Stimulated activated CD4-positive, alpha-beta T cell treated with anti-CD3 and anti-CD28 coated beads, Interleukin-2, amount 100 ng/mL, for 24 hours (primary cell): Measurements from ENCODE around the gene MYL2.

Source experiments
- DNase-seq, 2 donors: peaks; one replicate each; pipeline ENCODE4 v3.0.0-alpha.2; 2020

The MYL2 gene

DNA sequence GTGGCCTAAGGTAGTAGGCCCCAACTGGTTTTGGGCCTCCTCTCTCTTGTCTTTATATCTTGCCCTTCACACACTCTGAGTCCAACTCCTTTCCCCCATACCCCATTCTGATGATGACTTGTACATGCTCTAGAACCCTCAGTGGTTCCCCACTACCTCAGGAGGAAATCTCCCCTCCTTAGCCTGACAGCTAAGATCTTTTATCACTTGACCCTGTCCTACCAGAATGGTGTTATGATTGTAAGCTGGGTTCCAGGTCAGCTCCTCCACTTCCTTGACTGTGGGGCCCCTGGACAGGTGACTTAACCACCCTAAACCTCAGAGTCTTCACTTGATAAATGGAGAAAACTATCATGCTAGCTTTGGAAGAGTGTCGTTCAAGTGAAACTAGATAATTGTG is 9.4 kb upstream of the MYL2 start:
- no peak for DNase-seq

DNA sequence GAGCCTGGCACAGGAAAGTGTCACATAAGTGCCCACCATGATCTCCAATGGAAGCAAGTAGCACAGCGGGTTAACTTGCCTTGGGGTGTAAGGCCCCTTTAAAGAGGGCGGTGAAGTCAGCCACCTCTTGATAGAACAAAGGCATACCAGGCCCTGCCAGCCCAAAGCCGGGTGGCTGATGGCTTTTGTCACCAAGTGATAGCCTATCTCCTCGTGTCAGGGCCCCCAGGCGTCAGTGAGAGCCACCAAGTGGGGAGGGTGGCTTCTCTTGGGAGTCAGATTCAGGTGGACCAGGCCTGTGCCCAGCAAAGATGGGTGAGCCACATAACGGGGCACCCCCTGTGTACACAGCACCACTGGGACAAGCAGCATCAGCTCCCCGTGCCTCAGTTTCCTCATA is 8.3 kb upstream of the MYL2 start:
- no peak for DNase-seq

GRCh38 chr12:110927546-110927945 is 7.2 kb upstream of the MYL2 start:
- no peak for DNase-seq

GRCh38 chr12:110923692-110924334 is 3.4 kb upstream of the MYL2 start:
- no peak for DNase-seq

GRCh38 chr12:110923192-110923591 is 2.8 kb upstream of the MYL2 start:
- DNase-seq = no peak

DNA sequence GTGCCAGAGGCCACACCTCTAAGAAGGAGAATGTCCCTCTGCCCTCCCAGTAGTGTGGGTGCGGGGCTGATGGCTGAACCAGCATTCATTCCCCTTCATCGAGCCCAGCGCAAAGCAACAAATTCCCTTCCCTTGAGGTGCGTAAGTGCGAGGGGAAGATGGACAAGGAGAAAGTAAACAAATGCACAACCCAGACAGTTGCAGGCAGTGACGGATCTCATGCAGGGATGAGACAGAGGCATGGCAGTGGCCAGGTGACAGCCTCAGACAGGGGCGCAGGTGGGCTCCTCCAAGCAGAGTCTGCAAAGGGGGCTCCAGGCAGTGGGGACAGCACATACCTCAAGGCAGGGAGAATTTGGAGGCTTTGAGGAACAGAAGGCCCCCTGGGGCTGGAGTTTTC is 2.3 kb upstream of the MYL2 start:
- no peak for DNase-seq

DNA sequence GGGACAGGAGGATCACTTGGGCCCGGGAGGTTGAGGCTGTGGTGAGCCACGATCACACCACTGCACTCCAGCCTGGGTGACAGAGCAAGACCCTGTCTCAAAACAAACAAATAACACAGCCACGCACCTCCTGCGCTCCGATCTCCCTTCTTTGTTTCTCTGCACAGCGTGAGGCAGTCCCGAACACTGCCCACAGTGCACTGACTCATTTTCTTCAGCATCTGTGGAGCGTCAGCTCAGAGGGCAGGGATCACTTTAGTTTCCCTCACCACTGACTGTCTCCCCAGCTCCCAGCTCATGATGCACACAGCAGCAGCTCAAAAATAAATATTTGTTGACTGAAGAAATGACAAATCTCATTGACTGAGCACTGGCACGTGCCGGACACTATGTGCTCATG is 883 bp upstream of the MYL2 start:
- DNase-seq = no peak

- DNase-seq = no peak
These were observed 659 bp downstream of the MYL2 start for GRCh38 chr12:110919720-110920119.

GRCh38 chr12:110917961-110918360 is 2.4 kb downstream of the MYL2 start:
- no peak for DNase-seq

GRCh38 chr12:110917467-110917866 is 2.9 kb downstream of the MYL2 start:
- no peak for DNase-seq

GRCh38 chr12:110916295-110916875 is 4.0 kb downstream of the MYL2 start:
- DNase-seq = no peak

GRCh38 chr12:110913119-110914056 is 7.0 kb downstream of the MYL2 start:
- no peak for DNase-seq

DNA sequence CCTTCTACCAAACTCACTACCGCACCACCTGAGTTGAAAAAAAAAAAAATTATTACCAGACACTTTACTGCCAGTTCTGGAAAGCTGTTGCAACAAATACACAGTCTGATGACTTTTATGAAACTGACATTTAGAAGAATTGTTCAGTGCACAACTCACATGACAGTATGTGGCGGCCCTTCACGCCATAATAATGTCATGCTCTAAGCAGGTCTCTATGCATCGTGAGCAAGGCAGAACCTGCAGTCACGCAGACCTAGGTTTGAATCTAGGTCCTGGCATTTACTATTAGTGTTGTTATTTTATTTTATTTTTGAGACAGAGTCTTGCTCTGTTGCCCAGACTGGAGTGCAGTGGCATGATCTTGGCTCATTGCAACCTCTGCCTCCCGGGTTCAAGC is 8.1 kb downstream of the MYL2 start:
- DNase-seq = no peak

DNA sequence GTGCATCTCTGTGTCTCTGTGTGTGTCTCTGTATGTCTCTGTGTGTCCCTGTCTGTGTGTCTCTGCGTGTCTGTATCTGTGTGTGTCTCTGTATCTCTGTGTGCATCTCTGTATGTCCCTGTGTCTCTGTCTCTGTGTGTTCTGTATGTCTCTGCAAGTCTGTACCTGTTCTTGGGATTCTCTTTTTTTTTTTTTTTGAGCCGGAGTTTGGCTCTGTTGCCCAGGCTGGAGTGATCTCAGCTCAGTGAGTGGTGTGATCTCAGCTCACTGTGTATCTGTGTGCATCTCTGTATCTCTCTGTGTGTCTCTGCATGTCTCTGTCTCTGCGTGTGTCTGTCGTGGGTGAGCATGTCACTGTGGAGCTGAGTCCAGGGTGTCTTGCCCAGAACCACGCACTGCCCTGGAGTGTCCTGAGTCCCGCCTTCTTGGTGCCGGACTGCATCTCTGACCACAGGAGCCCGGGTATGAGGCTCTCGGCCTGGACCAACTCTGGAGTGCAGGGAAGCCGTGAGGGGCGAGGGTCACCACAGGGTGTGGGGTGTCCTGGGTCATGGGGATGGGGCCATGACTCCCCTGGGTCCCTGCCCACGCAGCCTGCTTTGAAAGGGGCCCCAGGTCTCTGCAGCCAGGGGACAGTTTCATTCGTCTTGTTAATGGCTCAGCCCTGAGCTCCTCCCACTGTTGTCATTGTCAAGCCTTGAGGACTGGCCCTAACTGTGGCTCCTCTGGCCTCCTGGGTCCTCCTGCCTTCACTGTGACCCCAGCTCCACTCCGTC is 11.8 kb downstream of the MYL2 start:
- DNase-seq = no peak

DNA sequence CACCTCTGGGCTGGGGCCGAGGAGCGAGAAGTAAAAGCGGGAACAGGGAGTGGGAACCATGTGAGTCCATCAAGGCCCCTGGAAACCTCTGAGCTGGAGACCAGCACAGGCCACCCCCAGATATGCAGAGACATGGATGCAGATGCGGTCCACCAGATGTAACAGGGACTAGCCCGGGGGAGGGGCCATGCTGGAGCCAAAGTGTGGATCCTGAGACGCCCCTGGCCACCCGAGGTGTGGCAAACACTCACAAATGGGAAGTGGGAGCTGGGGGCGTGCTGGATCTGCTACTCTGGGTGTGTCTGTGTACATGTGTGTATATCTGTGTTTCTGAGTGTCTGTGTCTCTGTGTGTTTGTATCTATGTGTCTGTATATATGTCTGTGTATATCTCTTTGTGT is 12.8 kb downstream of the MYL2 start:
- no peak for DNase-seq

DNA sequence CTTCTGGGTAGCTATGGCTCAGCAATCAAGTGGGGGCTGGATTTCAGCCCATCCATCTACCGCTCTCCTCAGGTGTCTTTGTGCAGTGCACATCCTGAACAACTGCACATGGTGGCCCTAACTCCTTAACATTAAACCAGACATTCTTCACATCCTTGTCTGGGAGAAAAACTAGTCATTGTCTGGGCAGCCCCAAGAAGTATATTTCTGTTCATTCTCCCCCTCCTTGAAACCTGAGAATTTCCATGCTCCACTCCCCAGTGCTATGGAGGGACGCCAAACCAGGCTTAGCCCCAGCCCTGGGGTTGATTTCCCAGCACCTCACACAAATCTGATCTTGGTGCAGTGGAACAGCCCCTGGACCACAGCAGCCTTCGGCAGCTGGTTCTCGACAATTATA is 13.4 kb downstream of the MYL2 start:
- no peak for DNase-seq

- no peak for DNase-seq
These were observed 13.9 kb downstream of the MYL2 start for GRCh38 chr12:110906516-110906915.

GRCh38 chr12:110906083-110906482 is 14.3 kb downstream of the MYL2 start:
- no peak for DNase-seq

GRCh38 chr12:110903511-110903910 is 16.9 kb downstream of the MYL2 start:
- no peak for DNase-seq

DNA sequence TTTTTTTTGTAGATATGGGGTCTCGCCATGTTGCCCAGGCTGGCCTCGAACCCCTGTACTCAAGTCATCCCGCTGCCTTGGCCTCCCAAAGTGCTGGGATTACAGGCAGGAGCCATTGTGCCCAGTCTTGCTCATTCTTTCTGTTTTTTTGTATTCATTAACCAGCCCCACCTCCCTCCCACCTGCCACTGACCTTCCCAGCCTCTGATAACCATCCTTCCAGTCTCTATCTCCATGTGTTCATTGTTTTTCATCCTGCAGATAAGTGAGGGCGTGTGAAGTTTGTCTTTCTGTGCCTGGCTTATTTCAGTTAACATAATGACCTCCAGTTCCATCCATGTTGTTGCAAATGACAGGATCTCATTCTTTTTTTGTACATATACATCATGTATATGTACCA is 19.0 kb downstream of the MYL2 start:
- no peak for DNase-seq

DNA sequence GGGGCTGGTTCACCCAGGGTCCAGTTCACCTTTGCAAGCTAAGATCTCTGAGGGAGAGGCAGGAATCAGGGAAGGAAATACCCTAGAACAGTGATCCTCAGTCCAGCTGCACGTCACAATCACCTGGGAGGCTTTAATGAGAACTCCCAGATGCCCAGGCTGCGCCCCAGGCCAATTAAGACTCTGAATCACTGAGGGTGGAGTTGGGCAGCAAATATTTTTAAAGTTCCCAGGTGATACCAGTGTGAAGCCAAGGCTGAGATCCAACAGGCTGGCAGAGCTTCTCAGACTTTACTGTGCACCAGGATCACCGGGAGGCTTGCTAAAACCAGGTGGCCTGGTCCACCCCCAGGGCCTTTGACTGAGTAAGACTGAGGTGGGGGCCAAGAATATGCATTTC is 23.8 kb downstream of the MYL2 start:
- no peak for DNase-seq

DNA sequence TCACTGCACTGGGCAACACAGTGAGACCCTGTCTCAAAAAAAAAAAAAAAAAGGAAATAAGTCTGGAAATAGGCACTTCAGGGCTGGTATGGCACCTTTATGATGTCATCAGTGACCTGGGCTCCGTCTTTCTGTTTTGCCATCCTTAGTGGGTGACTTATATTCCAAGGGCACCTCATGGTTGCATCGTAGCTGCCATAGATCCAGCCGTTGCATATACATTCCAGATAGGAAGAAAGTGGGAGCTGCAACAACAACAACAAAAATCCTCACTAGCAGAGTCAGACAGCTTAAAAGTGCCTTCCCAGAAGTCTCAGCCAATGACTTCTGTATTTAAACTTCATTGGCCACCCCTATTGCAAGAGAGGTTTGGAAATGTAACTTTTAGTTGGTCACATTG is 26.4 kb downstream of the MYL2 start:
- DNase-seq = no peak

- no peak for DNase-seq
These were observed 31.0 kb downstream of the MYL2 start for GRCh38 chr12:110889361-110889760.
